K562 (cell line): ENCODE results near the gene RBM19. TPM values are rescaled to one million over a fixed set of nuclear protein-coding genes. Genes with fewer than 3 reads are reported as not detected.

ENCODE experiments used
- CBFA2T2 ChIP-seq: fragments of 450-650 bp; conservative IDR thresholded peaks from 2 replicates; pipeline ENCODE4 v1.6.1; 2017; ENCODE audit warnings: mild to moderate bottlenecking
- FOXK1 ChIP-seq: sonication (generic); formaldehyde crosslinking; IDR thresholded peaks from 2 replicates; pipeline ENCODE4 v1.8.0; 2022; ENCODE audit warnings: missing genetic modification reagents, mild to moderate bottlenecking, borderline replicate concordance
- KDM5B ChIP-seq: fragments of 200-600 bp; sonication (generic); IDR thresholded peaks from 2 replicates; pipeline ENCODE4 v1.6.1; 2012; ENCODE audit warnings: low read depth, mild to moderate bottlenecking, moderate library complexity, low read length, control low read depth, inconsistent platforms; ENCODE audit not compliant: insufficient replicate concordance
- MEF2A ChIP-seq: IDR thresholded peaks from 2 replicates; pipeline ENCODE4 v1.6.1; 2011; ENCODE audit warnings: low read depth, mild to moderate bottlenecking, low read length, moderate library complexity; ENCODE audit not compliant: control insufficient read depth
- MTA2 ChIP-seq: fragments of 450-650 bp; IDR thresholded peaks from 2 replicates; pipeline ENCODE4 v1.6.1; 2016; ENCODE audit warnings: low read depth
- ZNF212 ChIP-seq: fragments of 450-650 bp; formaldehyde crosslinking; IDR thresholded peaks from 2 replicates; pipeline ENCODE4 v1.4.0; 2020; ENCODE audit warnings: mild to moderate bottlenecking
- ZNF354B ChIP-seq: fragments of 250-450 bp; sonication (Bioruptor Pico); IDR thresholded peaks from 2 replicates; pipeline ENCODE4 v1.4.0; 2020
- polyA plus RNA-seq, 8 experiments: library from polyadenylated mRNA; depleted of rRNA in 4 of 8; stranded (reverse) in 5 of 8; unstranded in 3 of 8; fragments of >200 nt; fragmentation: Nextera tagmentation in 2 of 8; fragmentation: Illumina TruSeq in 1 of 8; extraction: Ambion mirVana in 2 of 8; extraction: Trizol in 1 of 8; gene quantifications; 2 replicates each; pipeline versions ENCODE4 v1.2.1 to v1.2.3, GENCODE V29; 2011 to 2014; ENCODE audit warnings: inconsistent platforms in 1 of 8, missing spikeins in 1 of 8
- total RNA-seq, 7 experiments: library from RNA; depleted of rRNA in 6 of 7; stranded (reverse); fragments of >200 nt in 6 of 7; fragmentation: Illumina TruSeq in 2 of 7; extraction: Trizol in 2 of 7; gene quantifications; 2 replicates each; pipeline versions ENCODE4 v1.2.1 to v1.2.3, GENCODE V29; 2011 to 2021; ENCODE audit warnings: low replicate concordance in 1 of 7
- TF ChIP-seq, protein P1 (sequence below): sonication (generic); formaldehyde crosslinking; IDR thresholded peaks from 2 replicates; pipeline ENCODE4 v1.8.0; 2022; ENCODE audit warnings: missing genetic modification reagents, mild to moderate bottlenecking, borderline replicate concordance
- TF ChIP-seq, protein P2 (sequence below): fragments of 450-650 bp; formaldehyde crosslinking; IDR thresholded peaks from 2 replicates; pipeline ENCODE4 v1.4.0; 2022; ENCODE audit warnings: mild to moderate bottlenecking, moderate library complexity
- TF ChIP-seq, protein P3 (sequence below), 2 experiments: IDR thresholded peaks; 2 replicates each; pipeline ENCODE4 v1.6.1; 2012; ENCODE audit warnings: improper control_type of control experiment in 2 of 2, low read depth in 2 of 2, low read length in 2 of 2, borderline replicate concordance in 1 of 2
- TF ChIP-seq, protein P4 (sequence below): fragments of 450-650 bp; formaldehyde crosslinking; IDR thresholded peaks from 2 replicates; pipeline ENCODE4 v1.4.0; 2020; ENCODE audit warnings: mild to moderate bottlenecking, moderate library complexity
- TF ChIP-seq, protein P5 (sequence below), 2 experiments: IDR thresholded peaks in 1 of 2; conservative IDR thresholded peaks in 1 of 2; 2 replicates each; pipeline ENCODE4 v1.6.1; 2016; ENCODE audit warnings: low read depth in 2 of 2, mild to moderate bottlenecking in 1 of 2, missing compliant biosample characterization in 1 of 2, missing genetic modification characterization in 1 of 2, moderate library complexity in 1 of 2
- TF ChIP-seq, protein P6 (sequence below): fragments of 250-450 bp; sonication (Bioruptor Pico); IDR thresholded peaks from 2 replicates; pipeline ENCODE4 v1.5.0; 2021; ENCODE audit warnings: mild to moderate bottlenecking, moderate library complexity

RBM19 gene
- total and polyA plus RNA-seq, 9 of the 15 experiments (the other 6 are each of a cell fraction or from before 2014, with no cell fraction given), result 16.0 to 58.4 (median 37.9) TPM

DNA sequence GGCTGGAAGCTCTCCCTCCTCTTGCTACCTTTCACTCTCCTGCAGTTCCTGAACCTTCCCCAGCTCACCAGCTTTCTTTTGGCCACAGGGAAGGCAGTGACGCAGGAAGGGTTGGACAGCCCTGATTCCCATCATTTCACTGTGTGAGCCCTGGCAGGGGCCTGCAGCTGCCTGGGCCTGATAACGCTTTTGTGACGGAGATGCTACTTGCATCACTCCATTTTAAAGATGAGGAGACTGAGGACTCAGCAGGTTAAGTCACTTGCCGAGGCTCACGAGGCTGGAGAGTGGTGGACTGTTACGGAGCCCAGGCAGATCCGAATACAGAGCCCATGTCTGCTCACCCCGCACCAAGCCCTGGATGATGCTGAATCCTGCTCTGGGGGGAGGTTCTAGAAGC, 145.3 kb downstream of the RBM19 start (continued):
- TF ChIP-seq, protein P1, sequence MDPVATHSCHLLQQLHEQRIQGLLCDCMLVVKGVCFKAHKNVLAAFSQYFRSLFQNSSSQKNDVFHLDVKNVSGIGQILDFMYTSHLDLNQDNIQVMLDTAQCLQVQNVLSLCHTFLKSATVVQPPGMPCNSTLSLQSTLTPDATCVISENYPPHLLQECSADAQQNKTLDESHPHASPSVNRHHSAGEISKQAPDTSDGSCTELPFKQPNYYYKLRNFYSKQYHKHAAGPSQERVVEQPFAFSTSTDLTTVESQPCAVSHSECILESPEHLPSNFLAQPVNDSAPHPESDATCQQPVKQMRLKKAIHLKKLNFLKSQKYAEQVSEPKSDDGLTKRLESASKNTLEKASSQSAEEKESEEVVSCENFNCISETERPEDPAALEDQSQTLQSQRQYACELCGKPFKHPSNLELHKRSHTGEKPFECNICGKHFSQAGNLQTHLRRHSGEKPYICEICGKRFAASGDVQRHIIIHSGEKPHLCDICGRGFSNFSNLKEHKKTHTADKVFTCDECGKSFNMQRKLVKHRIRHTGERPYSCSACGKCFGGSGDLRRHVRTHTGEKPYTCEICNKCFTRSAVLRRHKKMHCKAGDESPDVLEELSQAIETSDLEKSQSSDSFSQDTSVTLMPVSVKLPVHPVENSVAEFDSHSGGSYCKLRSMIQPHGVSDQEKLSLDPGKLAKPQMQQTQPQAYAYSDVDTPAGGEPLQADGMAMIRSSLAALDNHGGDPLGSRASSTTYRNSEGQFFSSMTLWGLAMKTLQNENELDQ, result no peak
- TF ChIP-seq, protein P2, sequence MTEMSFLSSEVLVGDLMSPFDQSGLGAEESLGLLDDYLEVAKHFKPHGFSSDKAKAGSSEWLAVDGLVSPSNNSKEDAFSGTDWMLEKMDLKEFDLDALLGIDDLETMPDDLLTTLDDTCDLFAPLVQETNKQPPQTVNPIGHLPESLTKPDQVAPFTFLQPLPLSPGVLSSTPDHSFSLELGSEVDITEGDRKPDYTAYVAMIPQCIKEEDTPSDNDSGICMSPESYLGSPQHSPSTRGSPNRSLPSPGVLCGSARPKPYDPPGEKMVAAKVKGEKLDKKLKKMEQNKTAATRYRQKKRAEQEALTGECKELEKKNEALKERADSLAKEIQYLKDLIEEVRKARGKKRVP (CRISPR knock-in tag), result no peak
- TF ChIP-seq FOXK1 (CRISPR knock-in tag), result no peak
- no peak for TF ChIP-seq KDM5B
- TF ChIP-seq CBFA2T2, result peak; percentile 43
- TF ChIP-seq, protein P3, sequence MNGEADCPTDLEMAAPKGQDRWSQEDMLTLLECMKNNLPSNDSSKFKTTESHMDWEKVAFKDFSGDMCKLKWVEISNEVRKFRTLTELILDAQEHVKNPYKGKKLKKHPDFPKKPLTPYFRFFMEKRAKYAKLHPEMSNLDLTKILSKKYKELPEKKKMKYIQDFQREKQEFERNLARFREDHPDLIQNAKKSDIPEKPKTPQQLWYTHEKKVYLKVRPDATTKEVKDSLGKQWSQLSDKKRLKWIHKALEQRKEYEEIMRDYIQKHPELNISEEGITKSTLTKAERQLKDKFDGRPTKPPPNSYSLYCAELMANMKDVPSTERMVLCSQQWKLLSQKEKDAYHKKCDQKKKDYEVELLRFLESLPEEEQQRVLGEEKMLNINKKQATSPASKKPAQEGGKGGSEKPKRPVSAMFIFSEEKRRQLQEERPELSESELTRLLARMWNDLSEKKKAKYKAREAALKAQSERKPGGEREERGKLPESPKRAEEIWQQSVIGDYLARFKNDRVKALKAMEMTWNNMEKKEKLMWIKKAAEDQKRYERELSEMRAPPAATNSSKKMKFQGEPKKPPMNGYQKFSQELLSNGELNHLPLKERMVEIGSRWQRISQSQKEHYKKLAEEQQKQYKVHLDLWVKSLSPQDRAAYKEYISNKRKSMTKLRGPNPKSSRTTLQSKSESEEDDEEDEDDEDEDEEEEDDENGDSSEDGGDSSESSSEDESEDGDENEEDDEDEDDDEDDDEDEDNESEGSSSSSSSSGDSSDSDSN (IDR thresholded peaks at IDR 0.05; ENCODE audit: borderline replicate concordance in 1 of 2, low read depth in 2 of 2, low read length in 2 of 2), result no peak
- TF ChIP-seq ZNF212 (CRISPR knock-in tag), result no peak
- TF ChIP-seq MTA2, result 0 out of 2 replicates have a peak, but pooled peaks have one; percentile 26
- TF ChIP-seq, protein P4, sequence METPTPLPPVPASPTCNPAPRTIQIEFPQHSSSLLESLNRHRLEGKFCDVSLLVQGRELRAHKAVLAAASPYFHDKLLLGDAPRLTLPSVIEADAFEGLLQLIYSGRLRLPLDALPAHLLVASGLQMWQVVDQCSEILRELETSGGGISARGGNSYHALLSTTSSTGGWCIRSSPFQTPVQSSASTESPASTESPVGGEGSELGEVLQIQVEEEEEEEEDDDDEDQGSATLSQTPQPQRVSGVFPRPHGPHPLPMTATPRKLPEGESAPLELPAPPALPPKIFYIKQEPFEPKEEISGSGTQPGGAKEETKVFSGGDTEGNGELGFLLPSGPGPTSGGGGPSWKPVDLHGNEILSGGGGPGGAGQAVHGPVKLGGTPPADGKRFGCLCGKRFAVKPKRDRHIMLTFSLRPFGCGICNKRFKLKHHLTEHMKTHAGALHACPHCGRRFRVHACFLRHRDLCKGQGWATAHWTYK (CRISPR knock-in tag), result no peak
- TF ChIP-seq ZNF354B (CRISPR knock-in tag), result no peak
- TF ChIP-seq, protein P5, sequence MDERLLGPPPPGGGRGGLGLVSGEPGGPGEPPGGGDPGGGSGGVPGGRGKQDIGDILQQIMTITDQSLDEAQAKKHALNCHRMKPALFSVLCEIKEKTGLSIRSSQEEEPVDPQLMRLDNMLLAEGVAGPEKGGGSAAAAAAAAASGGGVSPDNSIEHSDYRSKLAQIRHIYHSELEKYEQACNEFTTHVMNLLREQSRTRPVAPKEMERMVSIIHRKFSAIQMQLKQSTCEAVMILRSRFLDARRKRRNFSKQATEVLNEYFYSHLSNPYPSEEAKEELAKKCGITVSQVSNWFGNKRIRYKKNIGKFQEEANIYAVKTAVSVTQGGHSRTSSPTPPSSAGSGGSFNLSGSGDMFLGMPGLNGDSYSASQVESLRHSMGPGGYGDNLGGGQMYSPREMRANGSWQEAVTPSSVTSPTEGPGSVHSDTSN (CRISPR knock-in tag; IDR thresholded peaks at IDR 0.05; ENCODE audit: low read depth), result no peak
- TF ChIP-seq, protein P5 (tag; conservative IDR thresholded peaks at IDR 0.05; ENCODE audit: low read depth), result no peak
- TF ChIP-seq, protein P6, sequence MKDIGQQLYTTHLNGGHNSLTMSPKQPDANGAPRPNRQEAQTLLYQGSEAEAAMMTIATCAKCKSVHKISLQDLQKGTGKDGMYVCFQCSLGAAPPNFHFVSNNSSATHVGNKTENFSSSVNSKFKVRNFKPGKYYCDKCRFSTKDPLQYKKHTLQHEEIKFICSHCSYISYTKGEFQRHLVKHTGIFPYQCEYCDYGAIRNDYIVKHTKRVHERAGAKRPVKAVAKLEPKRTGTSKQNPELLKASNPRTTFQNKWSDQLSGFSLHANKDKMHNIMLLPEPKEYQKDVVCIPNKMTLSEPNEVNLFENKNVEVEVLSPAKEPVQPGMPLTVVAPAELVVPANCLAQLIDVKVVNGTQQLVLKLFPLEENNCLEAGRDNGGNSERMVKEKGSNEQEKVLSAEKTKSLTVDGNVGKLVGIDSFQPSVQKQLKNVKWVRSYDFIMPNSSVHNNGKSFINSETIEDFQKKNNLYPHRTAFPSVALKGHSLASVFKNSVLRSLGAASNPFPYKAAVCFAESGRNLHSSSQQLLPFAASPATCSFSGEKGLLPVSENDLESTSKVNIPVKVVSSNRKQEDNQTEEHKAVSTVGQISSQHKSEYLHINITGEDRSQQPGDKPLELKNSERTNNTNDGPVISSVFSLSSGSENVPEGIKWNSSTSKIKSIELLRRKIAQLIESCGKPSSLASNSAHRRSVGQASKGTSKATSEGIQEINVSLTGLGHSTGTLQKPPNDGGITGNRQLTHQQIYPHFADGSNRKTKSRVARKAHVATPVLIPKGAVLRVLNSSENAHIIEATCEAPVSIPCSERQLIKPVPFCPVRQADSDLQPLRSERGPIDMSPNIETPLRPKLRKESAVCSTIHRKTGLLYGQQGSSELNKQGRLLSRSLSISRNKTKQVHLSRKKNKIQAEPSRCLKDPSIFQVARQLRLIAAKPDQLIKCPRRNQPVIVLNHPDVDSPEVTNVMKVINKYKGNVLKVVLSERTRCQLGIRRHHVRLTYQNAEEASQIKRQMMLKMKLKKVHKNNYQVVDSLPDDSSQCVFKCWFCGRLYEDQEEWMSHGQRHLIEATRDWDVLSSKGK, result no peak
- TF ChIP-seq MEF2A, result no peak
